Activated effector memory CD4-positive, alpha-beta T cell treated with anti-CD3 and anti-CD28 coated beads, Interleukin-2, amount 50 U/mL, for 16 hours (primary cell): Measurements from ENCODE around the gene RETREG2.
A peak's percentile ranks its signal among the peaks of the same experiment; 100 is the strongest.
"Not testable (repeated sequence)": the region's sequence is repeated elsewhere in the genome, so short reads cannot be mapped to it uniquely, and the experiment has no call there.

ENCODE experiments used
- DNase-seq: peaks from one replicate; pipeline ENCODE4 v3.0.0-alpha.2; 2020

RETREG2 gene

DNA sequence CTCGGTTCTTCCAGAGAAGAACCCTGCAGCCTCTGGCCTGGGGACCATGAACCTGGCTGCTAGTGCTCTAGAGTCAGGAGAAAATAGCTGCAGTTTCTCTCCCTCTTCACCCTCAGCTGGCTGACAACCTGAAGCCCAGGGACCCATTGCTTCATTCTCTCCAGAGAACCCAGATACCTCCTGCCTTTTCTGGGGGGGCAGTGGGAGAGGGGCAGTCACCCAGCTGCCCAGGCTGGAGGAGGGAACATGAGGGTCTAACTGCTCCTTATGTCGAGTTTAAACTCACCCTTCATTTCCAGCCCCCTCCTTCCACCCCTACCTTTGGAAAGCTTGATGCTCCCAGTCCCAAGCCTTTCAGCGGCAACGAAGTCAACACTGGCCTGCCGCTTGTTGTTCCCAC is 20.9 kb downstream of the RETREG2 start:
- no peak for DNase-seq

DNA sequence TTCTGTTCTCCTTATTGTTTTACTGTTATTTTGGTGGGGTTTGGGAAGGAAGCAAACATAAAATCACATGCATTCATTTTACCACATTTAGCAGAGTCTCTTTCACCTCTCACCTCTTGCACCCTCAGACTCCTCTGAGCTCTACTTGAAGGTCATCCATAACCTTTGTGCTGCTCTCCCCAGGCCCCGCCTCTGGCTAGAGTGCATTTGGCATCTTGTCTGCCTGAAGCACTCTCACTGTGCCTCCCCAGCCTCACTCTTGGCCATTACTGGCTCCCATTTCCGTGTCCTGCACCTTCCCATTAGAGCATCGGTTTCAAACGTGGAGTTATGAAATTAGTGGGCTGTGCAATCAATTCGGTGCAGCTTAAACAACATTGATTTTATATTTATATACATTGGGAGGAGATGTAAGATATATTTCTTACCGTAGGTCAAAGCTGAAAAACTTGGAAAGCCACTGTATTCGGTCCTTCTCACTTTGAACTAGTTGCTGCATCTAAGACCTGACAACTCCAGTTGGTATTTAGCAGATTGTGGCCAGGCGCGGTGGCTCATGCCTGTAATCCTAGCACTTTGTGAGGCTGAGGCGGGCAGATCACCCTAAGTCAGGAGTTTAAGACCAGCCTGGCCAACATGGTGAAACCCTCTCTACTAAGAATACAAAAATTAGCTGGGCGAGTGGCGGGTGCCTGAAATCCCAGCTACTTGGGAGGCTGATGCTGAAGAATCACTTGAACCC is 21.6 kb downstream of the RETREG2 start:
- DNase-seq, result no peak

DNA sequence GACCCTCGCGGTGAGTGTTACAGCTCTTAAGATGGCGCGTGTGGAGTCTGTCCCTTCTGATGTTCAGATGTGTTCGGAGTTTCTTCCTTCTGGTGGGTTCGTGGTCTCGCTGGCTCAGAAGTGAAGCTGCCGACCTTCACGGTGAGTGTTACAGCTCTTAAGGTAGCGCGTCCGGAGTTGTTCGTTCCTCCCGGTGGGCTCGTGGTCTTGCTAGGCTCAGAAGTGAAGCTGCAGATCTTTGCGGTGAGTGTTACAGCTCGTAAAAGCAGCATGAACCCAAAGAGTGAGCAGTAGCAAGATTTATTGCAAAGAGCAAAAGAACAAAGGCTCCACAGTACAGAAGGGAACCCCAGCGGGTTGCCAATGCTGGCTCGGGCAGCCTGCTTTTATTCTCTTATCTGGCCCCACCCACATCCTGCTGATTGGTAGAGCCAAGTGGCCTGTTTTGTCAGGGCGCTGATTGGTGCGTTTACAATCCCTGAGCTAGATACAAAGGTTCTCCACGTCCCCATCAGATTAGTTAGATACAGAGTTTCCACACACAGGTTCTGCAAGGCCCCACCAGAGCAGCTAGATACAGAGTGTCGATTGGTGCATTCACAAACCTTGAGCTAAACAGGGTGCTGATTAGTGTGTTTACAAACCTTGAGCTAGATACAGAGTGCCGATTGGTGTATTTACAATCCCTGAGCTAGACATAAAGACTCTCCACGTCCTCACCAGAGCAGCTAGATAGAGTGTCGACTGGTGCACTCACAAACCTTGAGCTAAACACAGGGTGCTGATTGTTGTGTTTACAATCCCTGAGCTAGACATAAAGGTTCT is 22.6 kb downstream of the RETREG2 start:
- not testable (repeated sequence) for DNase-seq

DNA sequence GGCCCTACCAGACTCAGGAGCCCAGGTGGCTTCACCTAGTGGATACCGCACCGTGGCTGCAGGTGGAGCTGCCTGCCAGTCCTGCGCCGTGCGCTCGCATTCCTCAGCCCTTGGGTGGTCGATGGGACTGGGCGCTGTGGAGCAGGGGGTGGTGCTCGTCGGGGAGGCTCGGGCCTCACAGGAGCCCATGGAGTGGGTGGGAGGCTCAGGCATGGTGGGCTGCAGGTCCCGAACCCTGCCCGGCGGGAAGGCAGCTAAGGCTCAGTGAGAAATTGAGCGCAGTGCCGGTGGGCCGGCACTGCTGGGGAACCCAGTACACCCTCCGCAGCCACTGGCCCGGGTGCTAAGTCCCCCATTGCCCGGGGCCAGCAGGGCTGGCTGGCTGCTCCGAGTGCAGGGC is 23.3 kb downstream of the RETREG2 start:
- not testable (repeated sequence) for DNase-seq

DNA sequence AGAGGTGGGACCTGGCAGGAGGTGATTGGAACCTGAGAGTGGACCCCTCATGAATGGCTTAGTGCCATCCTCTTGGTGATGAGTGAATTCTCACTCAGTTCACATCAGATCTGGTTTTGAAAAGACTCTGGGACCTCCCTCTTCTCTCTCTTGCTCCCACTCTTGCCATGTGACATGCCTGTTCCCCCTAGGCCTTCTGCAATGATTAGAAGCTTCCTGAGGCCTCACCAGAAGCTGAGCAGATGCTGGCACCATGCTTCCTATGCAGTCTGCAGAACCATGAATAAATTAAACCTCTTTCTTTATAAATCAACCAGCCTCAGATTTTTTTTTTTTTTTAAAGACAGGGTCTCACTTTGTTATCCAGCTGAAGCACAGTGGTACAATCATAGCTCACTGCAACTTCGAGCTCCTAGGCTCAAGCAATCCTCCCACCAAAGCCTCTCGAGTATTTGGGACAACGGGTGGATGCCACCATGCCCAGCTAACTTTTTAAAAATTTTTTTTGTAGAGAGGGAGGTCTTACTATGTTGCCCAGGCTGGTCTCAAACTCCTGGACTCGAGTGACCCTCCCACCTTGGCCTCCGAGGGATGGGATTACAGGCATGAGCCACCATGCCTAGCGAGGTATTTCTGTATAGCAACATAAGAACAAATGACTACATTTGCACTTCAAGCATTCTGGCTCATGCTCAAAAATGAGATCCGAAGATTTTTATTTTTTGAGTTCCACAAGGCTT is 26.5 kb downstream of the RETREG2 start:
- no peak for DNase-seq

DNA sequence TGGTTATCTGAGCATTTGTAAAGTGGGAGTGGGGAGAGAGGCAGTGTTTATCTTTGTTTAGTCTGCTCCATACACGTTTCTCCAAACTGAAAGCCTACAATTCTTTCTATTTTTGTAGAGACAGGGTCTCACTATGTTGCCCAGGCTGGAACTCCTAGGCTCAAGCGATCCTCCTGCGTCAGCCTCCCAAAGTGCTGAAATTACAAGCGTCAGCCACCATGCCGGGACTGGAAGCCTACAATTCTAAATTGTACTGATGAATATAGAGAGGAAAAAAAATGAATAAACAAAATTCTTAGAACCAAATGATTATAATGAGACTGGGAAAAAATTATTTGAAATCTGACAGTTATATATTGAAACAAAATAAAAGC is 27.1 kb downstream of the RETREG2 start:
- no peak for DNase-seq

DNA sequence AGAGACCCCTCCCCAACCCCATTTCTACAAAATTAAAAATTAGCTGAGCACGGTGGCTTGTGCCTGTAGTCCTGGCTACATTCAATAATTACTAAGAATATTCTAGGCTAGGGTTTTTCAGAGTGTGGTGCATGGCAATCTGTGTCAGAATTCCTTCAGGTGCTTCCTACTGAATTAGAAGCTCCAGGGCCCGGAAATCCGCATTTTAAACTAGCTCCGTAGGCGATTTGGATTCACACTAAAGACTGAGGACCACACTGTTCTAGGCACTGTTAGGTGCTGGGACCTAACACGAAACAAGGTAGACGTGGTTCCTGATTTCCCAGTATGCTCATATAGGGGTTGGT is 27.9 kb downstream of the RETREG2 start:
- DNase-seq, result no peak

DNA sequence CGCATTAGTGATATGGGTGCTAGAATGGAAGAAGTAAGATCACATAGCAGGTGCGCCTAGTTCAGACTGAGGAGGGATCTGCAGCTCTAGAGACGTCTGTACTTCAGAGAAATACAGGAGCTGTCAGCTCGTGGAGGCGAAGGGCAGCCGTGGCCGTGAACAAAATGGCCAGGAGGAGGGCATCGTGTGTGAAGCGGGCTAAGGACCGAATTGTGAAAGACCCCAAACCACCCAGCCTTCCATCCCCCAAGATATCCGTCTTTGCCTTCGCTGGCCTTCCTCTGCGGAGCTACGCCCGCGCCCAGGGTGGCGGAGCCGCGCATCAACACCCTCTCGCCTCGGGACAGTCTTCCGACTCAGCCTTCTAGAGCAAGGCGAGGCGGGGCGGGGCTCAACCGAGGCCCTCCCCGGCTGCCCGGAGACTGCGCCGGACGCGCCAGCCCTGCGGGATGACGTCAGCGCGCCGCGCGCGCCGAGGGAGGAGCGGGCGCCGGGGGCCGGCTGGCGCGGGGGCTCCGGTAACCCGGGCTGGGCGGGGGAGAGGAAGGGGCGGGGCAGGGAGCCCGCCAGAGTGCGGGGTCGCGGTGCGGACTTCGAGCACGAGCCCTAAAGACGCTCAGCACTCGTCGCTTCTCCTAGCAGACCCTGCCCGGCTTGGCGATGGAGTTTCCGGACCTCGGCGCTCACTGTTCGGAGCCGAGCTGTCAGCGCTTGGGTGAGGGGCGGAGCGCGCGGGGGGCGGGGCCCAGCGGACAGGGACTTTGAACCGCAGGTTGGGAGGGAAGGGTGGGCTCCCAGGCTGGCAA is 28.5 kb downstream of the RETREG2 start, which contains the start of gene ZFAND2B:
TSS of gene ZFAND2B (plus strand) at position 455 of the 806 bp plus-strand sequence. CDS start at position 661, 206 bp downstream.
- peak; percentile 98 for DNase-seq

DNA sequence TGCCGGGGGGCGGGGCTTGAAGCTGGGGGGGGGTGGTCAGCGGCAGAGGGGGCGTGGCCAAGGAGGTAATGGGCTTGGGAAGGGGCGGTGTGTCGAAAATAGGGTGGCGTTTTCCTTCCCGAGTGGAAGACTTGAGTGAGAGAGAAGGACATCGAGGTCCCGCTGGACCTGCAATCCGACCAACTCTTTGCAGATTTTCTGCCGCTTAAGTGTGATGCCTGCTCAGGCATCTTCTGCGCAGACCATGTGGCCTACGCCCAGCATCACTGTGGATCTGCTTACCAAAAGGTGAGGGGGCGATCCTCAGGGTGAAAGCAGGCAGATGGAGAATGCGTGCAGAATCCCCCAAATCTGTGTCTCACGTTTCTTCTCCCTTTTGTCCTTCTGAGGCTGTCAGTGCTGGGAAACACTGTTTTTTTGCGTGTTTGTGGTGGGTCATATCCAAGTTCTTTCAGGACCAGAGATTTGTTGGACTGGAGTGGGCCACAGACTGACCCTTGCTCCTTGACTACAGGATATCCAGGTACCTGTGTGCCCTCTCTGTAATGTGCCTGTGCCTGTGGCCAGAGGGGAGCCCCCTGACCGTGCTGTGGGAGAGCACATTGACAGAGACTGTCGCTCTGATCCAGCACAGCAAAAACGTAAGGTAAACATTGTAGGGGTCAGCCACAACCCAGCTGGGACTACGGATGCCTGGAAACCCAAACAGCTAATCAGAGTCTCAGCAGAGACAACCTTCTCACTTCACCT is 29.2 kb downstream of the RETREG2 start:
- DNase-seq, result no peak

DNA sequence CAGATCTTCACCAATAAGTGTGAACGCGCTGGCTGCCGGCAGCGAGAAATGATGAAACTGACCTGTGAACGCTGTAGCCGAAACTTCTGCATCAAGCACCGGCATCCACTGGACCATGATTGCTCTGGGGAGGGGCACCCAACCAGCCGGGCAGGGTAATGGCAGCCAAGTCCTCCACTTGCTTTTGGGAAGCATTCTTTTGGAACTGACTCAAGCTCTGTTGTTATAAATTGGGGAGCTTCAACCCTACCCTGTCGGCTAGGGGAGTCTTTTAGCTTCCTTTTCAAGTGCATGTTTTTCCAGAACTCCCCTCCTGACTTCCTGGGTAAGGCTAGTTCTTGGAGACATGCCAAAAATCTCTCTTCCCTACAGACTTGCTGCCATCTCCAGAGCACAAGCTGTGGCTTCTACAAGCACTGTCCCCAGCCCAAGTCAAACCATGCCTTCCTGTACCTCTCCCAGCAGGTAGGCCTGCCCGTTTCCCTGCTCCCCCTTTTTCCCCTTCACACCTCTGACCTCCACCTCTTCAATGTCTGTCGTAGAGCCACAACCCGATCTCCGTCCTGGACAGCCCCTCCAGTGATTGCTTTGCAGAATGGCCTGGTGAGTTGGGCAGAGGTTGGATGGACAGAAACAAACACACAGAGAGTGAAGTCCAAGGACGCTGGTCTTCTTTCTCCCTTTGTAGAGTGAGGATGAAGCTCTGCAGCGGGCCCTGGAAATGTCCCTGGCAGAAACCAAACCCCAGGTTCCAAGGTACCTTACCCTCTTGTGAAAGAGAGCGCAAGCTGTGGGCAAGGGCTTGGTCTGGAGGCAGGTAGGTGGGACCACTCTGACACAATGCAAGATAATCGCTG is 30.0 kb downstream of the RETREG2 start:
- DNase-seq, result no peak

DNA sequence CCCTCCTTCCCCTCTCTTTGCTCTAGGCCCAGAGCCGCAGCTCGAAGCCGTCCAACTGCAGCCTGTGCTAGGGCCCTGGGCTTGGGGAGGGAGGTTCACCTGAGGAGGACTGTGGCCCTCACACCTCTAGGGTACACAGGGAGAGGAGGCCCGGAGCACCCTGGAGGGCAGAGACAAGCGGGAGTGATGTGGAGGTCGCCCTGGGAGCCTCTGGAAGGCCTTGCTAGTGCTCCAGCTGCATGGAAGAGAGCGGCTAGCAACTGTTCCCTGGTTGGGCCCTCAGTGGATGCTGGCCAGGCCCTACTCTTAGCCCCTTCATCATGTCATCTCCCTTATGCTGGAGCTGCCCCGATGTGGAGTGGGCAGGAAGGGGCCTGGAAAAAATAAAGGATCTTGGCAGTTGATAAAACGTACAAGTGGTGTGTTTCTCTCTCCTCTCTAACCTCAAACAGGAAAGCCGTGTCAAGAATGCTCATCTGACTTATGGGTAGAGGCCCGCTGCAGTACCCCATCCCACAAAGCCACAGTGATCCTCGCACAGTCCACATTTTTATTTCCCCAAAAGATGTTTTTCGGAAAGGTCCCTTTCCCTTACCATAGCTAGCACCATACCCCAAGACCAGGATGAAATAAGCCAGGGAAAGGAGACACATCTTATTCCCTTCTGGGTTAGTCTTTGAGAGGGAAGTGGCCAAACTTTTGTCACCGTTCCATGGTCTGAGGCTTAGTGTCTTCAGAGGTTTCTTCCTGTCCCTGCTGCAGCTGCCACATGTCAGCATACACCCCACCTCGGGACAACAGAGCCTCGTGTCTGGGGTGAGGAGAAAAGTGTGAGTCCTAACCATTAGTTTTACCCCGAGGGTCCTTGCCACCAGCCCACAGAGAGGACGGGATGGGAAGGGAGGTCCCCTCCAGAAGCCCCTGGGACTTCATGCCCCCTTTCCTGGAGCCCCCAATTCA is 31.4 kb downstream of the RETREG2 start:
- no peak for DNase-seq

DNA sequence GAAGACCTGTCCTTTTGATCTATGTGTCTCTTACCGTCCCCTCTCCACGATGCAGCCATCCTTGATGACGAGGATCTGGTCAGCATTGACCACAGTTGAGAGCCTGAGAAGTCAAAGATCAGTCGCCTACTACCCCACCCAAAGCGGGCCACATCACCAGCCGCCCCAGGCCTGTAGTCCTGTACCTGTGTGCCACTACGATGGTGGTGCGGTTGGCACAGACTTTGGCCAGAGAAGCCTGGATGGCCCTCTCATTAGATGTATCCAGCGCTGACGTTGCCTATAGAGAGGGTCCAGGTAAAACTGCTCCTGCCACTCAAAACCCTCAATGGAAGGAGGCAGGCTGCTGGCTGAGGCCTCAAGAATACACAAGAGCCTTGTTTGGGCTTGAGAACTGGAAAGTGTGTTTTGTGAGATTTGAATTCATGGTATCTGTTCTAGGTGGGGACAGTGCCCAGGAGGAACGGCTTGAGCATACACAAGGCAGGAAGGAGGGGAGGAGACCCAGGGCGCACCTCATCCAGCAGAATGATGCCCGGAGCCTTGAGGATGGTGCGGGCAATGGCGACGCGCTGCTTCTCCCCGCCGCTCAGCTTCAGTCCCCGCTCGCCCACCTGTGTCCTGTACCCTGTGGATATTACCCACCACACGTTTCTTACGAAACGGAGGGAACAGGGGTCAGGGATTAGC is 32.3 kb downstream of the RETREG2 start:
- DNase-seq, result no peak

DNA sequence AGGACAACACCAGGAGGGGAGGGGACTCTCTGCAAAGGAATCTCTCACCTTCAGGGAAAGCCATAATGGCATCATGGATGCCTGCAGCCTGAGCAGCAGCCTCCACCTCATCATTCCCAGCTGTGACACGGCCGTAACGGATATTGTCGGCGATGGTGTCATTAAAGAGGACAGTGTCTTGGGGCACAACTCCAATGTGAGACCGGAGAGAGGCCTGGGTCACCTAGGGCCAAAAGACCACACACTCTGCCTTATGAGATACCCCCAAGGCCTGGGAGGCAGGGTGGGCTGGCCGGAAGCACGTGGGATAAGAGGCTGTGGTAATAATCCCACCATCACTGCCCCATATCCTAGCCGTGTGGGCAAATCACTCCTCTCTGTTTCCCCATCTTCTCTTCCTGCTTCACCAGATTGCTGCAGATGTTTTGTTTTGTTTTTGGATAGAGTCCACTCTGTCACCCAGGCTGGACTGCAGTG is 32.8 kb downstream of the RETREG2 start:
- no peak for DNase-seq

DNA sequence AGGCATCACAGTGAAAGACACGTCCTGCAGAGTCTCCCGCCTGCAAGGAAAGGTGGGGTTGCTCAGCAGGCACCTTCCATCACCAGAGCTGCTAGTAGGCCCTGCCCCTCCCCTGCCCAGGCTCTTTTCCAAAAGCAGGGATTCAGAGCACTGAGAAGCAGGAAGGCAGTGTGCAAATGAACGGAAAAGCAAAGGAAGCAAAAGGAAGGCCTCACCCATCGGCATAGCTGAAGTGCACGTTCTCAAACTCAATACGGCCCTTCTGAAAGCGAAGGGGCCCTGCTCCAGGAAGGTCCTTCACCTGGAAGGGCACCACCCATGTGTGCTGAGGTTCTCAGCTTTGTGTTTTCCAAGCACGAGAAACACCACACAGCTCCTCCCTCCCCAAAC is 34.9 kb downstream of the RETREG2 start:
- no peak for DNase-seq

DNA sequence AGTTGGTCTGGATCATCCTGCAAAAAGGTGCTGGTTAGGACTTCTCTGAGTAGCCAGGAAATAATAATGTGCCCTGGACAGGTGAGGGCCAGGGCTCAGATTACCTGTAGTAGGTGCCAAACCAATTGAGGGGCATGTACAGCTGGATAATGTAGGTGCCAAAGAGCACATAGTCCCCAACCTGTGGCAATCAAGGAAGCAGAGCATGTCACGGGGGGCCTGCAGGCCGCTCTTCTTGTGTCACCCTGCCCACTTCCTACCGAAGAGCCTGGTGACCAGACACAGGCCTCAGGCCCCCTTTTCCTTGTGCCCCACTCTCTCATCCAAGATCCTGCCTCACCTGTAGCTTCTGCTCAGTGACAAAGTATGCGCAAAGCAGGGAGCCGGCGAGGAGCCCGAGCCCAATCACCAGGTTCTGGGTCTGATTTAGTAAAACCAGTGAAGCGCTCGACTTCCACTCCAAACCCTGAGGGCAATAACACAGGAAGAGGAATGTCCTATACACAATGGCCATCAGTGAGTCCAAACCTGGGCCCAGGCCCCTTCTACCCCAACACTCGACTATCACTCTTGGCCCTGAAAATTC is 35.5 kb downstream of the RETREG2 start:
- DNase-seq, result no peak

DNA sequence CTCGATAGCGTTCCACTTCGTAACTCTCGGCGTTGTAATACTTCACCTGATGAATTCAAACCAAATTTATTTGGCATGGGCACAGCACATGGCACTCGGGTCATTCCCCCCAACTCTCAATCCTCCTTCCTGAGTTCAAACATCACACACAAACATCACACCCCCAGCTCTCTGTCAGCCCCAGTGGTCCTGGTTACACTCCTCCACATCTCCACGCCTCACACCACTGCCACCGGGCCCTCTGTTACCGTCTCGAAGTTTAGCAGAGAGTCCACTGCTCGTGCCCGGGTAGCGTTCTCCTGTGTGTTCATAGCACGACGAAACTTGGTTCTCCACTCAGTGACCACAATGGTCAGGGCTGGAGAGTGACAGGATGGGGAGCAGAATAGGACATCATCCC is 36.1 kb downstream of the RETREG2 start:
- DNase-seq, result no peak

DNA sequence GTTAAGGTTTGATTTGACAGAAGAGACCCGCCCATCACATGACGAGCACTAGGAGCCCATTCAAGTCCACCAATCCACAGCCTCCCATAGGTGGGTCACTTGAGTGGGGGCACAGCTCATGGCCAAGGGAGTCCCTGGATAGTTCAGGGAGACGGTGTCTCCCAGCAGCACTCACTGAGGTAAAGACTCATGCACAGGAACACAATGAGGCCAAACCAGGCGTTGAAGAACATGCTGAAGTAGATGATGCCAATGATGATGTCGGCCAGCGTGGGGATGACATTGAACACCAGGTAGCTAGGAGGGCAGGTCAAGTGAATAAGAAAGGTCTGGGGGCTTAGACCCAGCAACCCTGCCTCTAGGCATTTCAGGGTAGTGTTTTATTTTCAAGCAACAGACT is 36.7 kb downstream of the RETREG2 start:
- no peak for DNase-seq

DNA sequence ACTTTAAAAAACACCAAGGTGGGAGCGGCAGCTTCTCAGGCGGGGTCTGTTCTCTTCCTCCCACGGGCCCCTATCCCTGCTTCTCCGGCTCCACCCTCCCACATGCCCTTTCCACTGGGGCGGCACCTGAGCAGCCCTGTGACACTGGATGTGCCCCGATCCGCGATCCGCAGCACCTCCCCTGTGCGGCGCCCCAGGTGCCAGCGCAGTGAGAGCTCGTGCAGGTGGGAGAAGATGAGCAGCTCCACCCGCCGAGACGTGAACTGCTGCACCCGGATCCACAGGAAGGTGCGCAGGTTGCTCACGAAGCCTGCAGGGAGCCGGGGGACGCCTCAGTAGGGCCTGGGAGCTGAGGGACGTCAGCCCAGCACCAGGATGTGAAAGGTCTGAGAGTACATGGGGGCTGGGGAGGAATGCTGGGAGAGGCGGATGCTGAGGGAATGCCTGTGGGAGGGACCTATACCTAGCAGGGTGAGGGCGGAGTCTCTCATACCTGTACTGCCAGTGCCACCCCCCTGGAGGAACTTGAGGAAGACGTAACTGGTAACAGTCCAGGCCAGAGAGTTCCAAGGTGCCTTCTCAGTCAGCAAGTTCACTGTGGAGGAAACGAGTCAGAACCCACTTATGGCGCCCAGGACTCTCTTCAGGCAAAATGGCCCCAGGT is 37.9 kb downstream of the RETREG2 start:
- no peak for DNase-seq
